A549 treated with ZK216348 at 1 μM for 4 hours (cell line): ENCODE data around the gene PINLYP. TPM values are rescaled to one million over a fixed set of nuclear protein-coding genes. Genes with fewer than 3 reads are reported as not detected.

Experiments used
- total RNA-seq: library from RNA; stranded (reverse); fragments of 200-300 nt; extraction: Qiagen RNA extraction; gene quantifications from 5 replicates; pipeline ENCODE4 v1.2.3, GENCODE V29; 2022; ENCODE audit warnings: low read depth

Gene PINLYP
- 0.18 to 0.40 TPM (median 0.32 TPM) in 4 of 5 replicates, not detected in the other for total RNA-seq

GRCh38 chr19:43575156-43575950 is at the start of gene PINLYP, which contains the start of gene XRCC1:
Gene PINLYP (plus strand): TSS chr19:43575801. CDS start chr19:43577192, 1,391 bp downstream.
Gene XRCC1 (minus strand): TSS chr19:43575527. CDS start chr19:43575458, 69 bp downstream.

GRCh38 chr19:43526884-43527859 is 48.4 kb upstream of the PINLYP start, which contains the start of gene ETHE1:
Gene ETHE1 (minus strand): TSS chr19:43527201. CDS start chr19:43527177, 24 bp downstream.

GRCh38 chr19:43532962-43533545 is 42.5 kb upstream of the PINLYP start, which contains the start of gene ZNF575:
Gene ZNF575 (plus strand): TSS chr19:43533188. CDS start chr19:43534423, 1,235 bp downstream.

GRCh38 chr19:43595999-43596841 is 20.6 kb downstream of the PINLYP start, which contains the start of the genes IRGQ and ZNF576:
Gene IRGQ (minus strand): TSS chr19:43596134. CDS start chr19:43595338, 796 bp downstream.
Gene ZNF576 (plus strand): TSS chr19:43596595. CDS start chr19:43597109, 514 bp downstream.

GRCh38 chr19:43611788-43612187 is 36.2 kb downstream of the PINLYP start, which contains the start of gene SRRM5:
Gene SRRM5 (plus strand): TSS chr19:43612088. CDS start chr19:43612122, 34 bp downstream.

GRCh38 chr19:43619262-43620060 is 43.9 kb downstream of the PINLYP start, which contains the start of gene ZNF428:
Gene ZNF428 (minus strand): TSS chr19:43619629. CDS start chr19:43614304, 5,325 bp downstream.

Other genes with a start within 250 kb of the PINLYP start
- gene CD177, start 222.1 kb upstream of the PINLYP start, total RNA-seq = 0.08 to 0.20 TPM (median 0.13 TPM) in 5 replicates
- gene TEX101, start 160.9 kb upstream of the PINLYP start, total RNA-seq = not detected in 5 replicates
- 0.24 to 0.58 TPM (median 0.42 TPM) in 5 replicates for gene LYPD3, start 110.2 kb upstream of the PINLYP start, total RNA-seq
- gene PHLDB3, start 71.1 kb upstream of the PINLYP start, total RNA-seq = 8.3 to 11.9 TPM (median 11.1 TPM) in 5 replicates
- 39.1 to 54.4 TPM (median 49.1 TPM) in 5 replicates for gene ETHE1, start 48.6 kb upstream of the PINLYP start, total RNA-seq
- 1.0 to 3.4 TPM (median 2.4 TPM) in 5 replicates for gene ZNF575, start 42.6 kb upstream of the PINLYP start, total RNA-seq
- gene XRCC1, start 274 bp upstream of the PINLYP start, total RNA-seq = 27.1 to 32.0 TPM (median 28.8 TPM) in 5 replicates
- gene IRGQ, start 20.3 kb downstream of the PINLYP start, total RNA-seq = 5.0 to 7.1 TPM (median 5.2 TPM) in 5 replicates
- gene ZNF576, start 20.8 kb downstream of the PINLYP start, total RNA-seq = 12.5 to 21.0 TPM (median 19.4 TPM) in 5 replicates
- 0.93 to 1.4 TPM (median 0.98 TPM) in 5 replicates for gene SRRM5, start 36.3 kb downstream of the PINLYP start, total RNA-seq
- 36.6 to 68.4 TPM (median 61.1 TPM) in 5 replicates for gene ZNF428, start 43.8 kb downstream of the PINLYP start, total RNA-seq
- 5.0 to 10.7 TPM (median 9.0 TPM) in 5 replicates for gene CADM4, start 64.0 kb downstream of the PINLYP start, total RNA-seq
- 62.1 to 88.0 TPM (median 78.0 TPM) in 5 replicates for gene PLAUR, start 94.4 kb downstream of the PINLYP start, total RNA-seq
- gene IRGC, start 140.3 kb downstream of the PINLYP start, total RNA-seq = not detected in 5 replicates
- 47.2 to 77.9 TPM (median 65.8 TPM) in 5 replicates for gene SMG9, start 179.2 kb downstream of the PINLYP start, total RNA-seq
- 37.9 to 63.2 TPM (median 55.9 TPM) in 5 replicates for gene KCNN4, start 205.2 kb downstream of the PINLYP start, total RNA-seq
- 0.09 to 0.50 TPM (median 0.38 TPM) in 5 replicates for gene LYPD5, start 226.6 kb downstream of the PINLYP start, total RNA-seq